T-helper 1 cell (primary cell): ENCODE results near the gene DNMT3A.

Source experiments
- DNase-seq, 5 donors: peaks; one replicate each; pipeline ENCODE4 v3.0.0-alpha.2; 2012 to 2020

Gene DNMT3A

DNA sequence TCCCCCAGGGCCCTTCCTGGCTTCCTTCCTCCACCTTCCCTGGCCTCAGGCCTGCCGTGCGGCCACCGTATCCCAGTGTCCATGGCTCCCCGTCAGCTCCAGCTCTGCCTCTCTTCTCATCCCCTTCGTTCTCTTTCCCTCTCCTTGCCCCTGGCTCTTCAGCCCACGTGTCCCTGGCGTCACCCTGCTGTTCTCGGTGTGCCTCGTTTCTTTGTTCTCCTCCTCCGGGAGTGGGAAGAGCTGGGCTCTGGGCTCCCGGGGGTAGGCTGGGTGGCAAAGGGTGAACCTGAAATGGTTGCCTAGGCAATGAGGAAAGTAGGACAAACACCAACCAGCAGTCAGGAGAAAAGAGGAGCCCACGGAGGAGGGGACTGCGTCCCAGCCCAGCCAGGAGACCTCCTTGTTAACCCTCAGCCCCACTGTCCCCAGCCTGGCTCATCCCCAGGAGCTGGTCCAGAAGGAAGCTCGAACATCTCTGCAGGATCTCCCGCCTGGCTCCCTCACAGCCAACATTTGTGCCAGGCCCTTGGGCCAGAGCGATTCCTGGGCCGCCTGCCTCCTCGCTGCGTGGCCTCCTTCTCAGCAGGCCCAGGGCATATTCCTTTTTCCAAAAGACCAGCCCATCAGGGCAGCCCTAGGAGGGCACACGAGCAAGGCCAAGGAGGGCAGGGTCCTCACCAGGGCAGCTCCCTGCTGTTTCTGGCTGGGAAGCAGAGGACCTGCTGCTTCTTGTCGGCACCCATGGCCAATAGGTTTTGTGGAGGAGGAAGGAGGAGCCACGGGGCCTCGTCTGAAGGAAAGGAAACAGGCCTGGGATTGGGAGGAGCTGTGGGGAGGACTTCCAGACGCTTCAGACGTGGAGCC, 30.9 kb upstream of the DNMT3A start:
- DNase-seq, result no peak

DNA sequence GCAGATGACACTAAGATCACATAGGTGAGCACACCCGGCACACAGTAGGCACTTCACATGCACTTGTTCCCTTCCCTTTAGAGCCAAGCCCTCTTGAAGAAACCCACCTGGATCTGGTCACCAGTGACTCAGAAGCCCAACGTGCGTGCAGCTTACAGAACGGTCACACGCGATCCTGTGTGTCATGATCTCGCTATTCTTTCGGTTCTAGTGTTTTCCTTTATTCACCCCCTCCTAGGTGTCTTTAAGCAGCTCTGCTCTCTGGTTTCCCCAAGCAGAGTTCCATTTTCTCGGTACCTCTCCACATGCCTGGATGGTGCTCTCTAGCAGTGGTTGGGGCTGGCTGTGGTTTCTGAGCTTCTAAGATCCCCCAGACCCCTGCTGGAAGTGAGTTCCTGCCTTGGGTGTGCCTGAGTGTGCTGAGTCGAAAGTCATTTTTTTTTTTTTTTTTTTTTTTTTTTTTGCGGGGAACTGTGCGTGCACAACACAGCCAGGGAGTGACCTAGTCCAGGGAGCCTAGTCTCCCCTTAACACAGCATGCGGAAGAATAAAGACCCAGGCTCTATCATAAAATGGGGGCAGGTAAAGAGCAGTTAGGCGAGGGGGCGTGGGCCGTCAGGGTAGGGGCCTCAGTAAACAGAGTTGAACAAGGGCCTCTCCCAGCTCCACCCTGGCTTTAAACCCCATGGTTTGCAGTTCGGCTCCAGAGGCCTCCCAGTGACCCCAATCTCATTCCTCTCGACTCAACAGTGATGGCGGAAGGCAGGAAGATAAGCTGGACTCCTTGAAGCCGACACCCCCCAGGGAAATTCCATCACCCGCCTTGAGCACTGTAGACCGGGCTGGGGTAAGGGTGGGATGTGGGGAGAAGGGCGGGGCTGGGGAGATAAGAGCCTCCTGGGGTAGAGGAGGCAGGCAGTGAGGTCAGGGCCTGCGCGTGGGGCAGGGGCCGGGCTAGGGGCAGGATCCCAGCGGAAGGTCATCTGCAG, 29.8 kb upstream of the DNMT3A start:
- no peak for DNase-seq

DNA sequence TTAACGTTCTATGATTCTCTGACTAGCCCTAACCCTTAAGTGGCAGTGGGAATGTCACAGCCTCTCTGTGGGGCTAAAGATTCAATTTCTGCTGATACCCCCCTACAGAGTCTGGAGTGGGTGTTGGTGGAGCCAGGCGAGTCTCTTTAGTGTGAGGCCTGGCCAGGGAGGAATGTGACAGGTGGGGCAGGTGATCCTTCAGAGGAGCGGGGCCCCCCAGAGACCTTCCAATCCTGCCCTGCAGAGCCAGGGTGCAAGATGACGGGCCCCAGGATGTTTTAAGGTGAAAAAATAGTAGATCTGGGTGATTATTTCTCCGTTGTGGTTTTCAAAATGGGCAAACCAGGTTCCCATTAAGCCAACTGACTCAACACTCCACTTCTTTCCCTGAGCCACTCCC, 28.2 kb upstream of the DNMT3A start:
- DNase-seq, result no peak

DNA sequence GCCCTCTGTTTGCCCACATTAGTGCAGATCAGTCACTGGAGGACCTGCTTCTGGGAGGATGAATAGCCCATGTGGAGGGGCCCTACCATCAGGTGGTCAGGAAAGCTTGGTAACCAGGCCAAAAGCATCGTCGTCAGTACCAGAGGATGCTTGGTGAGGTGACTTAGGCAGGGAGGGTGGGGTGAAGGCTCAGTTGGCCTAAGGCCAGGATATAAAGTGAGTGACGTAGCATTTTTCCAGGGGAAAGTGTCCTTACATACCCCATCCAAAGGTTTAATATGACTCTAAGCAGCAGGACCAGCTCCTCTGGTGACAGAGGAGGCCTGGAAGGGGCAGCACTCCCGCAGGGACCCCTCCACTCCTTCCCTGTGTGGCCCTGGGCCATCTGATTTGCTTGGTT, 27.7 kb upstream of the DNMT3A start:
- no peak for DNase-seq

DNA sequence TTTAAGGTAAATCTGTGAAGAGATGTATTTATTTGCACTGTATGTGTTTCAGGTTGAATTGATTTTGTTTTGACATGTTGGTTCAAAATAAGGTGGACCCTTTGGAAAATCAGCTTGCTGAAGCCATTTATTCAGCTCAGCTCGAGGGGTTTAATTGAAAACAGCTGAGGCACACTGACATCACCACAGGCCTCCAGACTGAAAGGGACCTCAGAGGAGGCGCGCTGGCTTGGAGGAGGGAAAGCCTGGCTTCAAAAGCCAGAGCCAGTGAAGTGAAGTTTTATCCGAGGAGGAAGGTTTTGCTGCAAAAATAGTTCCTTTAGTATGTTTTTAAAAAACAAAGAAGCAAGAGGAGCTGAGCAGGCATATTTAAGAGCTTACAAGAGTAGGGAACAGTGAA, 26.9 kb upstream of the DNMT3A start:
- no peak for DNase-seq

DNA sequence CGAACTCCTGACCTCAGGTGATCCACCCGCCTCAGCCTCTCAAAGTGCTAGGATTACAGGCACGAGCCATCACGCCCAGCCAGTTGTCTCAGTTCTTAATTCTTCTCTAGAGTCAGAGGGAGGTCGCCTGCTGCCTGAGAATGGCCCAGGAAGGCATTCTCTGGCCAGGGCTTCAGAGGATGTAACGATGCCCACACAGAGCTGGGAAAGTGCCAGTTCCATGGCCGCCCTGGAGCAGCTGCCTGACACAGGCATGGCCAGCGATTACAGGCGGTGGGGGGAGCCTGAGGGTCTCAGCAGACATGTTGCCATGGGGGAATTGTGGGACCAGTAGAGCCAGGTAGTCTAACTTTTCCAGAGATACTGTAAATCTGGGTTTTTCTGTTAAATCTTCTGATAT, 25.6 kb upstream of the DNMT3A start:
- DNase-seq, result no peak

DNA sequence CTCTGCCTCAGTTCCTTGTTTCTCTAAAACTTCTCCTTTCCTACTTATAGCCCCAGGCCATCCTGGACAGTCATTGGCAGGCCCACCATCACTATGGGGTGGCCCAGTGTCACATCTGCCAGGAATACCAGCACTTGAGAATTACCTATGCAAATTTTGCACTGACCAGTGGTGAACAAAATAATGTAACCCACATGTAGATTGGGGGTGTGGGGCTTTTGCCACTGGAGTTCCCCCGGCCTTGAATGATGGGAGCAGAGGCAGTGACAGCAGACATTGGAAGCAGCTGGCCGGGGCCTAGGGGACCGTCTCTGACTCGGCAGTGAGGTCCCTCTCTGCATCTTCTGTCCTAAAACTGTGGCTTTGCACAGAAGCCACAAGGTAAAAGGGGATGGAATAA, 24.9 kb upstream of the DNMT3A start:
- DNase-seq, result no peak

DNA sequence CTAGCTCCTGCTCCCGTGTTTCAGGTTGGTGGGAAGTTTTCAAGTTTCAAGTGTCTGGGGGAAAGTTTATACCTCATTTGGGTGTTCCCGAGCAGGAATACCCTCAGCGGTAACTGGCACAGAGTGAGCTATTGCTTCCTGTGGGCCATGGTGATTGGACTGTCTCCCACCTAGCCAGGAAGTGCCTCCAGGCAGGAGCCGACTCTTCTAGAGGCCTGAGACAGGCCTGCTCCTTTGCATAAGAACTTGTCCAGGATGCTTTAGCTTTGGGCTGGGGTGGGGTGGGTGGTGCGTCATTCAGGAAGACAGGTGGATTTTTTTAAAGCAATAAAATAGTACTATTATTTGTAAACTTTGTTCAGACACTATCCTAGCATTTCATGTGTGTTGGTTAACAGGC, 23.5 kb upstream of the DNMT3A start:
- no peak for DNase-seq

DNA sequence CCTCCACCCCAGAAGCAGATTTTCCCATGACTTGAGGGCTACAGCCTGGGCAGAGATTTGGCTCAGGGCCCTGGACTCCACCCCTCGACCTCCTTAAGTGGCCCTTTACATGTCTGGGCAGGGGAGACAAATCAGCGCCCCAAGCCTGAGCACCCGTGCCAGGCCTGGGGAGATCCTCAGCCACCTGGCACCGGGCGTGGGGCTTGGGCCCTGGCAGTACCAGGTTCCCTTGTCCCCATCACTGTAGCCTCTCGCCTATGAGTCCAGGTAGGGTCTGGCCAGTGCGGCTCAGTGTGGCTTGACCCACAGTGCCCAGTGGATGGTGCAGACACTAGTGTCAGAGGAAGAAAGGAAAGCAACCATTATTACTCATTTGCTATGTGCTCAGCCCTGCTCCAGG, 22.0 kb upstream of the DNMT3A start:
- no peak for DNase-seq

DNA sequence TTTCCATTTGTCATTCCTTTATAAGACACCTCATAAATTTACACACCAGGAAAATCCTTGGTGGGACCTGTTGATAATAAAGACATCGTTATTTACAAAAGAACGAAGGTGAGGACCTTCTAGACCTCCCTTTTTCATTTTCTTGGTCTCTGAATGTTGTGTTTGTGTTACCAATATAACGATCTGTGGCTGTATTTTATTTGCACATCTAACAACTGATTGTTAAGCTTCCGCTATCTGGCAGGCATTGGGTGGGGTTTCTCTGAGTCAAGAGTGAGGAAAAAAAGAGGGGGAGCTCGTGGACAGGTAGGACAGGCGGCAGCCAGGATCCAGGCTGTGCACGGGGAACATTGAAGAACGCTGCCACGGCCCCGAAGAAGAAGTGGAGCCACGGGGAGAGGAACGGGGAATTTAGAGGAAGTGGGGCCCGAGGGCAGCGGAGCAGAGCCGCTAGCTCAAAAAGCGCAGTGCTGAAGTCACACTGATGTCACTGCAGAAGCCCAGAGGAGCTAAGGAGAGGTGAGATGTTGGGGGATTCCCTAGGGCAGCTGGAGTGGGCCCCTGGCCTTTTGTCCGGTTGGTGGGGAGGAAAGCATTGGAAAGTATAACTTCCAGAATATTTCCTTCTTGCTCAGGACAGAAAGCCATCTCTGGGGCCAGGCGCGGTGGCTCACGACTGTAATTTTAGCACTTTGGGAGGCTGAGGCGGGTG, 20.9 kb upstream of the DNMT3A start:
- peak in 4 of 5 donors; percentile 43 to 56 (median 50) for DNase-seq

DNA sequence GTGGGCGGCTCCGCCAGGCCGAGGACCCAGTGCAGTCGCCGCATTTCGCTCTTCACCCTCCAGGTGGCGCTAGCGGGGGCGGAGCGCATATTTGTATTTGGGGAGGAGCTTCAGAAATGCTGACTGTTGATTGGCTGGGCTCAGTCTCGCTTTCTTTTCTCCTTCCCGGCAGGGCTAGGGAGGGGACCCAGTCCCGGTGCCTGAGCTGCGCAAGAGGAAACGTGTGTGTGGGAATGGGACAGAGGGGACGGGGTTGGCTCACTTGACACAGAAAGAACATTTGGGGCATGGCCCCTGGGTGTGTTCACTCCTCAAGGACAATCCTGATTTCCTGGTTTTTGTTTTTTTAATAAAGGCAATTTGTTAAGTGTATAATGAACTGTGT, 20.3 kb upstream of the DNMT3A start:
- peak; percentile 81 to 92 (median 89) for DNase-seq

DNA sequence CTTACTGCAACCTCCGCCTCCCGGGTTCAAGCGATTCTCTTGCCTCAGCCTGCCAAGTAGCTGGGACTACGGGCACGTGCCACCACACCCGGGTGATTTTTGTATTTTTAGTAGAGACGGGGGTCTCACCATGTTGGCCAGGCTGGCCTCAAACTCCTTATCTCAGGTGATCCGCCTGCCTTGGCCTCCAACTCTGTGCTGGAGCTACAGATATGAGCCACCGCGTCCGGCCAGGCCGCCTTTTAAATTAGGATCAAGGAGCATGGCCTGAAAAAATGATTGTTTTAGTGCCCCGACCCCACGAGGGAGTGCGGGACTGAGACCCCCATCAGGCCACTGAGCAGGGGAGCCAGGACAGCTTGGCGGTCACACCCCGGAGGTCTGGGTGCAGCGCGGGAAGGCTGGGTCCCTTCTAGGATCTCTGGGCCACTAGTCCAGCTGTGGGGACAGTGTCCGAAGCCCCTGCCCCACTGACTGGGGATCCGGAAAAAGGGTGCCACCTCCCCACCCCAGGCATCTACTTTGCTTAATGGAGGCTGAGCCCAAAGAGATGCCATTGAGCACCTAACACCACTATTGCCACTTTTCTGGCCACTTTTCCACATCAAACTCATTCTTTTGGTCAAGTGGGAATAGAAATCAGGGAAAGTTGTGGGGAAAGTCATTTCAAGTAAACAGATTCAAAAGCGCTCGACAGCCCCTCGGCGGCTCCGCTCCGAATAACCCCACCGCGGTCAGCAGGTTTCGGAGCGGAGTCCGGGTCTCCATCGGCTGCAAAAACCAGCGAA, 19.7 kb upstream of the DNMT3A start:
- DNase-seq, result no peak

DNA sequence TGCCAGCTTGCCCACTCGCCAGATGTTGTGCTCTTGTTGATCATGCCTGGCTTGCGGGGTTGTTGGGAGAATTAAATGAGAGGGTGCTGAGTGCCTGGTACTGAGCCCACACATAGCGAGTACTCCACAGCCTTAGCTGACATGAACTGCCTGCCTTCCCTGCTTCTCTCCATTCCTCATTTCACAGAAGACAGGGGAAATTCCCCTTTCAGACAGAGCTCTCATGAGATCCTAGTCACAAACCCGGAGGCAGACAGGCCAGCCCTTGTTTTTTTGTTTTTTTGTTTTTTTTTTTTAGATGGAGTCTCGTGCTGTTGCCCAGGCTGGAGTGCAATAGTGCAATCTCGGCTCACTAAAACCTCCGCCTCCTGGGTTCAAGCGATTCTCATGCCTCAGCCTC, 17.1 kb upstream of the DNMT3A start:
- no peak for DNase-seq

DNA sequence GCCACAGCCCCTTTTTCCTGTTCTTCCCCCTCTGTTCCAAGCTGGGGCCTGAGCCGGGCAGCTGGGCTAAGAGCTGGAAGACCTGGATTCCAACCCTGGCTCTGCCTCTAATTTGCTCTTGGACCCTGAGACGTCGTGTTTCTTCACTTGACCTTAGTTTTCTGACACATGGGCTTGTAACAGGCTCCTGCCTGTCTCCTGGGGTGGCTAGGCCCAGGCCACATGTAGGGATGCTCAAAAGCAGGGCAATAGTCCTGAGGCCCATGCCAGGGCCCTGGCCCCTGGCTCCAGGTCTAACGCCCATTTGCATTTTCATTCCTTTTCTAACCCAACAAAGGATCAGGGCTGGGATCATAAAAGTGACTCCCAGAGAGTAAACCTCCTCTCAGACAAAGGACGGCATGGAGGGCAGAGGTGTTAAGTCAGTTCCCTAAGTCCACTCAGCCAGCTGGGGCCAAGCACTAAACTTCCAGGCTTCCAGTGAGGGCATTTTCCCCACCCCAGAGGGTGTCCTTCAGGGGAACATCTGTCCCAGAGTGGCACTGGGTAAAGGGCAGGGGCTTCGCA, 16.6 kb upstream of the DNMT3A start:
- no peak for DNase-seq

DNA sequence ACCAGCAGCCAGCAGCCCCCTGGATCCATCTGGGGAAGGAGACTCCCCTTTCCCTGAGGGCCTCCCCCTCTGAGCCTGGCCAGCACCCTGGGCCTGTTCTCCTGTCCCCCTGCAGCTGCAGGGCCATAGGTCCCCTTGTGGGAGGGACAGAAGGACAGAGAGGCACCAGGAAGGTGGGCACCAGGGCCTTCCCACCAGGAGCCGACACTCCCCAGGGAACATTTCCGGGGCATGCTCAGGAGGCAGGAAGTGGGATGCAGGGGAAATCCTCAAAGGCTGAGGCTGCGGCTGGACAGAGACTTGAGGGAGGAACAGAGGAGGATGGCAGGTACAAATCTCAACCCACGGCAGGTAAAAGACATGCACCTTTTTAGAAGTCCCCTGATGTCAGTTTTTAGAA, 14.4 kb upstream of the DNMT3A start:
- no peak for DNase-seq

DNA sequence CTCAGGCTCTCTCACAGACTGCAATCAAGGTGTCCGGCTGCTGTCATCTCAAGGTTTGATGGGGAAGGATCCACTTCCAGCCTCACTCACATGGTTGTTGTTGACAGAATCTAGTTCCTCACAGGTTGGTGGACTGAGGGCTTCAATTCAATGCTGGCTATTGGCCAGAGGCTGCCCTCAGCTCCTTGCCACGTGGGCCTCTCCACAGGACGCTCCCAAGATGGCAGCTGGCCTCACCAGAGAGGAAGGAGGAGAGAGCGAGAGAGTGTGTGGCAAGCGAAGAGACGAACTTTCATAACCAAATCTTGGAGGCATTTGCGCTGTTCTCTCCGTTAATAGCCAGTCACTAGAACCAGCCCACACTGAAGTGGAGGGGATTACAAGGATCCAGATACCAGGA, 13.5 kb upstream of the DNMT3A start:
- no peak for DNase-seq

DNA sequence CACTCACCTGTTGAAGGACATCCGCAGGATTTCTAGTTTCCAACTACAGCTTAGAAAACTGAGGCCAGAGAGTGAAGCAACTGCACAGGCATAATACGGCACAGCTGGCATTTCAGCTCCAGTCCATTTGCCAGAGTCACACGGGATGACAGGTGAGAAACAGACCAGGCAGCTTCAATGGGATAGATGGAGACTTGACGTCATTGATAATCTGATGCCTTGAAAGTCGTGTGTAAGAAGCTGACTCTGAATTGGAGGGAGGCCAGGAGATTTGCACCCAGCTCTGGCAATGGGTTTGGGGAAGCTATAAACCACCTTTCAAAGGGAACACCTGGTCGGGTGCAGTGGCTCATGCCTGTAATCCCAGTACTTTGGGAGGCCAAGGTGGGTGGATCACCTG, 12.4 kb upstream of the DNMT3A start:
- no peak for DNase-seq

DNA sequence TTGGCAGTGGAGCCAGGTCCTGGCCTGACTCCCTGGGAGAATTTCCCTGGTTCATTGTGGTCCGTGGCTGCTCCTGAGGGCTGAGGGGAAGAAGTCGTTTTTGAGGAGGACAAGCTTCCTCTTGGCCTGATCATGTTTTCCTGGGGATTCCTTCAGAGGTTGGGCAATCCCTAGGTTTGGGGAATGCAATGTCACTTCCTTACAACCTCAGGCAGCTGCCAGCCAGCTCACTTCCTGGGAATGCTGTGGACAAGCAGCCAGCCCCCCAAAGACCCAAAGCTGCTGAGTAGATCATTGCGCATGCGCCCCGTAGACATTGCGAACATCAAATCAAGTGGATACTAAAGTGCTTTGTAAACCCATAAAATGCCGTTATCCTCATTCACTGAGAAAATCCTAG, 7.7 kb upstream of the DNMT3A start:
- no peak for DNase-seq

DNA sequence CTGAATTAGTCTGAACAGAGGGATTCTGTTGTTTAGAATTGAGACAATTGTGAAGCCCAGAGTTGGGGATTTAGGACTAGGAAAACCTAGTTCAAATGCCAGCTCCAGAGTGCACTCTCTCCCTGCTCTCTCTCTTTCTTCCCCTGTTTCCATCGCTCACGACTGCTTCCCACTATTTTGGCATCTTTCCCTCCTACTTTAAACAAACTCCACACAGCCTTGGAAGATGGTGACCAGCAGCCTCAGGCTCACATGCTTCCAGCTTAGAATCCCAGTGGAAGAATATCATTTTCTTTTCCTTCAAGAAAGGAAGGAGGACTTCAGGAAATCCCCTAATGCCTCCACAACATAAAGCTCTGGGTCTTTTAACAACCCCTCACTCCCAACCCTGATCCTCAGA, 6.1 kb upstream of the DNMT3A start:
- DNase-seq, result no peak

DNA sequence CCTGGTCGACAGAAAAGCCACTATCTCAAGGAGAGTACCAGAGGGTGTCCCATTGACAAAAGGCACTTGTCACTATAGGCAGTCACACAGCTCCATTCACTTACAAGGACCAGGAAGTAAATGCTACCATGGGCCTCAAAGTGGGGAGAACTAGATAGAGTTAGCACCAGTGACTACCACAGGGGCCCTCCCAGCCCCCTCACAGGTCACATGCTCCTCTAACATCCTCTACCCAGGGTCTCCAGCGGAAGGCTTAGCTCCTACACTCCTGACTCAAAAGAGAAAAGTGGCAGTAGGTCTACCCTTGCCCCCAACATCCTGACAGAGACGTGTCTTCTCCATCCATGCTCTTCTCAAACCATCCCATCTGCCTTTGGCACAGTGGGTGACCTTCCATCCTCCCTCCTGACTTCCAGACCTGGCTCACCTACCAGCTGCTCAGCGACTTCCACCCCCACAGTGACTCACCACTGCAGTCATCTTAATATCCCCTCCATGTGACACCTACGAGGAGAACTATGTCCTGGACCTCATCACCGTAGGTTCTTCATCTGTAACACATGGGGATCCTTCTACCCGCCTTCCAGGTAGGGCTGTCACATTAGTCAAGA, 5.6 kb upstream of the DNMT3A start:
- DNase-seq, result no peak

DNA sequence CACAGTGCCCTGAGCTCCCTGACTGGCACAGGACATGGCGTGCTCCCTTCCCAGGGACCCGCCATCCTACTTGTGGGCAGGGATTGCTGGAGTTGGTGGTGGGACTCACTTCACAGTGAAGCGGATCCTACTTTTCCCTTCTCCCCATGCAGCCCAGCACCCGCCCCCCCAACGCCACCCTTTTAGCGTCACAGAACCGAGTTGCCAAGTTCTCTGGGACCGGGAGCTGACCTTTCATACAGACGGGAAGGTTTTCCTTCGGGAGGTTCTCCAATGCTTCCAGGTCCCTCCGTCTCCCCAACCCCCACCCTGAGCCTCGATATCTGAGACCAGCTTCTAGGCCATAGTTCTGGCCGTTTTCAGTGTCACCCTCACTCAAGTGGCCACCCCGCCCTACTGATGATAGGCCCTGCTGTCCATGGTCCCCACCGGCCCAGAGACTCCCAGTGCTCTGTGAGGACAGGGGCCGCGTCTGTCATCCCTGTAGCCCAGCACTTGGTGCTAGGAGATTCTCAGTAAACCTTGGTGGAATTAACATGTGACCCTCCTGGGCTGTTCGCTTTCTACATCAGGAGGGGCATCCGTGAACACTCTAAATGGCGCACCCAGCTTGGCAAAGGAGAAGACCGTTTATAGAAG, 1.6 kb upstream of the DNMT3A start:
- DNase-seq, result no peak
